WTC11 (cell line): ENCODE results near the gene SRRT. TPM values are rescaled to one million over a fixed set of nuclear protein-coding genes. Genes with fewer than 3 reads are reported as not detected.
A peak's percentile ranks its signal among the peaks of the same experiment; 100 is the strongest.

Experiments
- ATF1 ChIP-seq: sonication (generic); formaldehyde crosslinking; IDR thresholded peaks from 2 replicates; pipeline ENCODE4 v1.8.1; 2023; ENCODE audit warnings: mild to moderate bottlenecking, moderate library complexity, missing genetic modification reagents
- ATF3 ChIP-seq: sonication (generic); formaldehyde crosslinking; conservative IDR thresholded peaks from 2 replicates; pipeline ENCODE4 v1.8.1; 2022; ENCODE audit warnings: mild to moderate bottlenecking, missing genetic modification reagents
- CTCF ChIP-seq: fragments of 200-600 bp; IDR thresholded peaks from 2 replicates; pipeline ENCODE4 v1.8.0; 2022; ENCODE audit warnings: antibody characterized with exemption
- E2F4 ChIP-seq: sonication (generic); formaldehyde crosslinking; IDR thresholded peaks from 2 replicates; pipeline ENCODE4 v1.8.1; 2022; ENCODE audit warnings: low read depth, mild to moderate bottlenecking, moderate library complexity, missing genetic modification reagents, borderline replicate concordance
- ETV6 ChIP-seq: sonication (generic); formaldehyde crosslinking; IDR thresholded peaks from 2 replicates; pipeline ENCODE4 v1.8.1; 2022; ENCODE audit warnings: mild to moderate bottlenecking, missing genetic modification reagents
- FOXP1 ChIP-seq: sonication (generic); formaldehyde crosslinking; IDR thresholded peaks from 2 replicates; pipeline ENCODE4 v1.8.0; 2022; ENCODE audit warnings: missing genetic modification reagents, mild to moderate bottlenecking, moderate library complexity, borderline replicate concordance
- FOXP4 ChIP-seq: sonication (generic); formaldehyde crosslinking; IDR thresholded peaks from 2 replicates; pipeline ENCODE4 v1.8.0; 2022; ENCODE audit warnings: mild to moderate bottlenecking, missing genetic modification reagents
- GABPB1 ChIP-seq: sonication (generic); formaldehyde crosslinking; IDR thresholded peaks from 2 replicates; pipeline ENCODE4 v1.8.1; 2023; ENCODE audit warnings: mild to moderate bottlenecking, missing genetic modification reagents
- GRHL2 ChIP-seq: fragments of 250-450 bp; sonication (Bioruptor Pico); IDR thresholded peaks from 2 replicates; pipeline ENCODE4 v1.8.0; 2022; ENCODE audit warnings: mild to moderate bottlenecking, moderate library complexity; ENCODE audit not compliant: insufficient replicate concordance, severe bottlenecking
- HMGA2 ChIP-seq: fragments of 250-450 bp; sonication (Bioruptor Pico); IDR thresholded peaks from 2 replicates; pipeline ENCODE4 v1.4.0; 2021; ENCODE audit warnings: mild to moderate bottlenecking, moderate library complexity
- IRF2 ChIP-seq: sonication (generic); formaldehyde crosslinking; IDR thresholded peaks from 2 replicates; pipeline ENCODE4 v1.8.0; 2022; ENCODE audit warnings: low read depth, missing genetic modification reagents, borderline replicate concordance
- MAX ChIP-seq: sonication (generic); formaldehyde crosslinking; IDR thresholded peaks from 2 replicates; pipeline ENCODE4 v1.8.0; 2022; ENCODE audit warnings: mild to moderate bottlenecking, missing genetic modification reagents
- NFATC4 ChIP-seq: fragments of 250-450 bp; sonication (Bioruptor Pico); IDR thresholded peaks from 2 replicates; pipeline ENCODE4 v1.9.0; 2021; ENCODE audit warnings: mild to moderate bottlenecking
- NFE2L1 ChIP-seq: sonication (generic); formaldehyde crosslinking; IDR thresholded peaks from 2 replicates; pipeline ENCODE4 v1.8.1; 2023; ENCODE audit warnings: missing genetic modification reagents
- NR3C1 ChIP-seq: sonication (generic); formaldehyde crosslinking; conservative IDR thresholded peaks from 2 replicates; pipeline ENCODE4 v1.8.1; 2023; ENCODE audit warnings: low read depth, mild to moderate bottlenecking, missing genetic modification reagents
- SP1 ChIP-seq: sonication (generic); formaldehyde crosslinking; conservative IDR thresholded peaks from 2 replicates; pipeline ENCODE4 v1.8.1; 2022; ENCODE audit warnings: missing genetic modification reagents
- TCF7 ChIP-seq: sonication (generic); formaldehyde crosslinking; IDR thresholded peaks from 2 replicates; pipeline ENCODE4 v1.8.0; 2022; ENCODE audit warnings: mild to moderate bottlenecking, low read depth, missing genetic modification reagents, moderate library complexity
- ZNF121 ChIP-seq: sonication (generic); formaldehyde crosslinking; IDR thresholded peaks from 2 replicates; pipeline ENCODE4 v1.8.0; 2023; ENCODE audit warnings: missing genetic modification reagents
- ZNF232 ChIP-seq: sonication (generic); formaldehyde crosslinking; IDR thresholded peaks from 2 replicates; pipeline ENCODE4 v1.8.0; 2022; ENCODE audit warnings: mild to moderate bottlenecking, missing genetic modification reagents
- ZNF263 ChIP-seq: sonication (generic); formaldehyde crosslinking; IDR thresholded peaks from 2 replicates; pipeline ENCODE4 v1.8.1; 2022; ENCODE audit warnings: low read depth, mild to moderate bottlenecking, moderate library complexity, missing genetic modification reagents
- ZNF416 ChIP-seq: fragments of 250-450 bp; sonication (Bioruptor Pico); IDR thresholded peaks from 2 replicates; pipeline ENCODE4 v1.9.0; 2021; ENCODE audit warnings: mild to moderate bottlenecking, inconsistent platforms
- ZNF532 ChIP-seq: fragments of 250-450 bp; sonication (Bioruptor Pico); IDR thresholded peaks from 2 replicates; pipeline ENCODE4 v1.9.0; 2021; ENCODE audit warnings: mild to moderate bottlenecking, borderline replicate concordance
- ZNF671 ChIP-seq: fragments of 250-450 bp; sonication (Bioruptor Pico); IDR thresholded peaks from 2 replicates; pipeline ENCODE4 v1.8.0; 2021; ENCODE audit warnings: mild to moderate bottlenecking
- ZSCAN18 ChIP-seq: fragments of 250-450 bp; sonication (Bioruptor Pico); IDR thresholded peaks from 2 replicates; pipeline ENCODE4 v2.1.2; 2022; ENCODE audit warnings: mild to moderate bottlenecking, moderate library complexity
- total RNA-seq: library from RNA; stranded (reverse); gene quantifications from 3 replicates; pipeline ENCODE4 v1.2.3, GENCODE V29; 2021

SRRT gene
- total RNA-seq, 1 experiment from 2014 or later, result 238 TPM

GRCh38 chr7:100852048-100852872, 22.6 kb upstream of the SRRT start, which contains the start of gene SLC12A9 (continued):
- no peak for TF ChIP-seq ZNF416 (CRISPR knock-in tag)
- TF ChIP-seq GABPB1, result no peak
- TF ChIP-seq ZSCAN18 (CRISPR knock-in tag), result no peak
- TF ChIP-seq NFE2L1 (CRISPR knock-in tag), result peak; percentile 19; the same call in 1 of the 2 replicates
- peak; percentile 98 for TF ChIP-seq MAX (CRISPR knock-in tag)
- TF ChIP-seq ZNF671, result no peak
- TF ChIP-seq ATF3 (CRISPR knock-in tag), result no peak
- TF ChIP-seq SP1 (CRISPR knock-in tag), result peak; percentile 85
- TF ChIP-seq ZNF121 (CRISPR knock-in tag), result no peak
- no peak for TF ChIP-seq HMGA2
- TF ChIP-seq ZNF232 (CRISPR knock-in tag), result no peak; the same call in 1 of the 2 replicates
- no peak for TF ChIP-seq TCF7
- peak; percentile 64; the same call in 1 of the 2 replicates for TF ChIP-seq FOXP1 (CRISPR knock-in tag)
- TF ChIP-seq NFATC4, result no peak
- no peak for TF ChIP-seq NR3C1
- TF ChIP-seq FOXP4 (CRISPR knock-in tag), result 0 out of 2 replicates have a peak, but pooled peaks have one; percentile 61
- TF ChIP-seq ATF1 (CRISPR knock-in tag), result no peak
- TF ChIP-seq ZNF263 (CRISPR knock-in tag), result 0 out of 2 replicates have a peak, but pooled peaks have one; percentile 13
- TF ChIP-seq CTCF, result peak; percentile 78
- TF ChIP-seq ETV6 (CRISPR knock-in tag), result peak; percentile 61
- no peak for TF ChIP-seq ZNF532 (CRISPR knock-in tag)
- TF ChIP-seq IRF2 (CRISPR knock-in tag), result no peak
- no peak for TF ChIP-seq E2F4 (CRISPR knock-in tag)
- no peak for TF ChIP-seq GRHL2 (CRISPR knock-in tag)
